ENCODE results near the gene RTRAF. TPM values are rescaled to one million over a fixed set of nuclear protein-coding genes. Genes with fewer than 3 reads are reported as not detected.

RTRAF gene
- total and polyA plus RNA-seq, 10 of the 15 experiments (the other 5 are each of a cell fraction or from before 2014, with no cell fraction given) = 248 to 540 (median 368) TPM

DNA sequence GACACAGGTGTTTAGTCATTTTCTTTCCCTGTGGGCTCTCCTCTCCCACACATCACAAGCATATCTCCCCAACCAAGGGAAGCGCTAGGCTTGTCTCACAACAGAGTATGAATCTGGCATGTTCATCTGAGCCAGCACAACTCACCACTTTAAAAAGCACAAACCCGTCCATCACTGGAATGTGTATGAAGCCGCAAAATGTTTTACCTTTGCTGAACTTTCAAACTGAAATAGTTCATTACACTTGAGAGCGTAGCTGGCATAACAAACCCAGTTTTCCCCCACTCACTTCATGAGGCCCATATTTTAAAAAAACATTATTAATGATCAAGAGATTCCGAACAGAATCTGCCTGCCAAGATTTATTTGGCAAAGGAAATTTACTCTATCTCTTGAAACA is 63.7 kb downstream of the RTRAF start:
- no peak overlapping the region for H3K27ac ChIP-seq (ENCODE audit: control insufficient read depth, insufficient read depth)
- no peaks in the 10 kb centered on the region for H3K27me3 ChIP-seq (replicated peaks in 1 of 2; ENCODE audit: control insufficient read depth in 2 of 2, insufficient read depth in 2 of 2, low read length in 1 of 2)
- no peak for FAIRE-seq
- BruUV-seq (replicated peaks) = no TSS peak
- ATAC-seq = no peak
- CTCF ChIA-PET = no interaction called here
- in situ Hi-C loops (cut with MboI) = no loop called here
- H3K9ac ChIP-seq (ENCODE audit: control insufficient read depth, insufficient read depth, low read length) = no peak overlapping the region
- no peak for TF ChIP-seq RBBP5 (conservative IDR thresholded peaks at IDR 0.05)
- TF ChIP-seq, protein P1, sequence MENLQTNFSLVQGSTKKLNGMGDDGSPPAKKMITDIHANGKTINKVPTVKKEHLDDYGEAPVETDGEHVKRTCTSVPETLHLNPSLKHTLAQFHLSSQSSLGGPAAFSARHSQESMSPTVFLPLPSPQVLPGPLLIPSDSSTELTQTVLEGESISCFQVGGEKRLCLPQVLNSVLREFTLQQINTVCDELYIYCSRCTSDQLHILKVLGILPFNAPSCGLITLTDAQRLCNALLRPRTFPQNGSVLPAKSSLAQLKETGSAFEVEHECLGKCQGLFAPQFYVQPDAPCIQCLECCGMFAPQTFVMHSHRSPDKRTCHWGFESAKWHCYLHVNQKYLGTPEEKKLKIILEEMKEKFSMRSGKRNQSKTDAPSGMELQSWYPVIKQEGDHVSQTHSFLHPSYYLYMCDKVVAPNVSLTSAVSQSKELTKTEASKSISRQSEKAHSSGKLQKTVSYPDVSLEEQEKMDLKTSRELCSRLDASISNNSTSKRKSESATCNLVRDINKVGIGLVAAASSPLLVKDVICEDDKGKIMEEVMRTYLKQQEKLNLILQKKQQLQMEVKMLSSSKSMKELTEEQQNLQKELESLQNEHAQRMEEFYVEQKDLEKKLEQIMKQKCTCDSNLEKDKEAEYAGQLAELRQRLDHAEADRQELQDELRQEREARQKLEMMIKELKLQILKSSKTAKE (IDR thresholded peaks at IDR 0.05; ENCODE audit: low read depth, poor library complexity, severe bottlenecking) = no peak
- TF ChIP-seq KLF5 (IDR thresholded peaks at IDR 0.05; ENCODE audit: partially characterized antibody) = no peak
- no peak for TF ChIP-seq BRCA1 (IDR thresholded peaks at IDR 0.05; ENCODE audit: low read depth, low read length)
- TF ChIP-seq MEF2A (IDR thresholded peaks at IDR 0.05; ENCODE audit: insufficient read depth, low read depth, low read length) = no peak
- TF ChIP-seq, protein P2, sequence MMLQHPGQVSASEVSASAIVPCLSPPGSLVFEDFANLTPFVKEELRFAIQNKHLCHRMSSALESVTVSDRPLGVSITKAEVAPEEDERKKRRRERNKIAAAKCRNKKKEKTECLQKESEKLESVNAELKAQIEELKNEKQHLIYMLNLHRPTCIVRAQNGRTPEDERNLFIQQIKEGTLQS (IDR thresholded peaks at IDR 0.05; ENCODE audit: borderline replicate concordance, extremely low read depth, low read depth, low read length) = no peak
- no peak for TF ChIP-seq SPI1 (IDR thresholded peaks at IDR 0.05; ENCODE audit: borderline replicate concordance, insufficient read depth, low read depth, low read length)
- TF ChIP-seq, protein P3, sequence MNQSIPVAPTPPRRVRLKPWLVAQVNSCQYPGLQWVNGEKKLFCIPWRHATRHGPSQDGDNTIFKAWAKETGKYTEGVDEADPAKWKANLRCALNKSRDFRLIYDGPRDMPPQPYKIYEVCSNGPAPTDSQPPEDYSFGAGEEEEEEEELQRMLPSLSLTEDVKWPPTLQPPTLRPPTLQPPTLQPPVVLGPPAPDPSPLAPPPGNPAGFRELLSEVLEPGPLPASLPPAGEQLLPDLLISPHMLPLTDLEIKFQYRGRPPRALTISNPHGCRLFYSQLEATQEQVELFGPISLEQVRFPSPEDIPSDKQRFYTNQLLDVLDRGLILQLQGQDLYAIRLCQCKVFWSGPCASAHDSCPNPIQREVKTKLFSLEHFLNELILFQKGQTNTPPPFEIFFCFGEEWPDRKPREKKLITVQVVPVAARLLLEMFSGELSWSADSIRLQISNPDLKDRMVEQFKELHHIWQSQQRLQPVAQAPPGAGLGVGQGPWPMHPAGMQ (IDR thresholded peaks at IDR 0.05; ENCODE audit: borderline replicate concordance) = no peak
- TF ChIP-seq SMC3 (IDR thresholded peaks at IDR 0.05; ENCODE audit: borderline replicate concordance, low read length) = no peak
- no peak for TF ChIP-seq FOXK2 (IDR thresholded peaks at IDR 0.05)
- no peak for TF ChIP-seq KDM1A (IDR thresholded peaks at IDR 0.05; ENCODE audit: borderline replicate concordance)
- TF ChIP-seq, protein P4, sequence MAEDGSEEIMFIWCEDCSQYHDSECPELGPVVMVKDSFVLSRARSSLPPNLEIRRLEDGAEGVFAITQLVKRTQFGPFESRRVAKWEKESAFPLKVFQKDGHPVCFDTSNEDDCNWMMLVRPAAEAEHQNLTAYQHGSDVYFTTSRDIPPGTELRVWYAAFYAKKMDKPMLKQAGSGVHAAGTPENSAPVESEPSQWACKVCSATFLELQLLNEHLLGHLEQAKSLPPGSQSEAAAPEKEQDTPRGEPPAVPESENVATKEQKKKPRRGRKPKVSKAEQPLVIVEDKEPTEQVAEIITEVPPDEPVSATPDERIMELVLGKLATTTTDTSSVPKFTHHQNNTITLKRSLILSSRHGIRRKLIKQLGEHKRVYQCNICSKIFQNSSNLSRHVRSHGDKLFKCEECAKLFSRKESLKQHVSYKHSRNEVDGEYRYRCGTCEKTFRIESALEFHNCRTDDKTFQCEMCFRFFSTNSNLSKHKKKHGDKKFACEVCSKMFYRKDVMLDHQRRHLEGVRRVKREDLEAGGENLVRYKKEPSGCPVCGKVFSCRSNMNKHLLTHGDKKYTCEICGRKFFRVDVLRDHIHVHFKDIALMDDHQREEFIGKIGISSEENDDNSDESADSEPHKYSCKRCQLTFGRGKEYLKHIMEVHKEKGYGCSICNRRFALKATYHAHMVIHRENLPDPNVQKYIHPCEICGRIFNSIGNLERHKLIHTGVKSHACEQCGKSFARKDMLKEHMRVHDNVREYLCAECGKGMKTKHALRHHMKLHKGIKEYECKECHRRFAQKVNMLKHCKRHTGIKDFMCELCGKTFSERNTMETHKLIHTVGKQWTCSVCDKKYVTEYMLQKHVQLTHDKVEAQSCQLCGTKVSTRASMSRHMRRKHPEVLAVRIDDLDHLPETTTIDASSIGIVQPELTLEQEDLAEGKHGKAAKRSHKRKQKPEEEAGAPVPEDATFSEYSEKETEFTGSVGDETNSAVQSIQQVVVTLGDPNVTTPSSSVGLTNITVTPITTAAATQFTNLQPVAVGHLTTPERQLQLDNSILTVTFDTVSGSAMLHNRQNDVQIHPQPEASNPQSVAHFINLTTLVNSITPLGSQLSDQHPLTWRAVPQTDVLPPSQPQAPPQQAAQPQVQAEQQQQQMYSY (CRISPR knock-in tag; IDR thresholded peaks at IDR 0.05) = no peak
- DNase-seq (ENCODE audit: low read depth, low spot score) = no peak
- H3K4me1 ChIP-seq (ENCODE audit: control insufficient read depth, insufficient read depth, low read length) = no peaks in the 10 kb centered on the region
- WGBS (ENCODE audit: insufficient coverage, insufficient replicate concordance, low lambda C conversion rate, missing lambda C conversion rate) = 39% methylated on average over 5 of the region's 5 CpGs
- intact Hi-C loops (cut with micrococcal nuclease; ENCODE audit: unreplicated experiment) = no loop called here
- RAD21 ChIA-PET (ENCODE audit: unreplicated experiment) = no interaction called here
- no peaks in the 10 kb centered on the region for H3K36me3 ChIP-seq (ENCODE audit: control insufficient read depth in 2 of 2, insufficient read depth in 2 of 2, low read length in 1 of 2)
- H3K4me3 ChIP-seq = no peak overlapping the region
- no peaks in the 10 kb centered on the region for H3K79me2 ChIP-seq (ENCODE audit: control insufficient read depth, insufficient read depth, low read length)
- no peaks in the 10 kb centered on the region for H4K20me1 ChIP-seq (ENCODE audit: control insufficient read depth, insufficient read depth)
- POLR2A ChIA-PET = no interaction called here
- SMC1A ChIA-PET (ENCODE audit: uncharacterized antibody, unreplicated experiment) = no interaction called here
- H3K4me2 ChIP-seq (ENCODE audit: control insufficient read depth, insufficient read depth) = no peak overlapping the region
- H3K9me3 ChIP-seq (replicated peaks; ENCODE audit: control insufficient read depth, insufficient read depth, low read length) = no peaks in the 10 kb centered on the region
- H2AFZ ChIP-seq (ENCODE audit: control insufficient read depth, low read depth, low read length) = no peak overlapping the region
